ENCODE measurements around the gene IL10RB. TPM values are rescaled to one million over a fixed set of nuclear protein-coding genes. Genes with fewer than 3 reads are reported as not detected.
A peak's percentile ranks its signal among the peaks of the same experiment; 100 is the strongest.

Gene IL10RB
- total and polyA plus RNA-seq, 10 of the 15 experiments (the other 5 are each of a cell fraction or from before 2014, with no cell fraction given): 15.0 to 55.1 (median 34.9) TPM

DNA sequence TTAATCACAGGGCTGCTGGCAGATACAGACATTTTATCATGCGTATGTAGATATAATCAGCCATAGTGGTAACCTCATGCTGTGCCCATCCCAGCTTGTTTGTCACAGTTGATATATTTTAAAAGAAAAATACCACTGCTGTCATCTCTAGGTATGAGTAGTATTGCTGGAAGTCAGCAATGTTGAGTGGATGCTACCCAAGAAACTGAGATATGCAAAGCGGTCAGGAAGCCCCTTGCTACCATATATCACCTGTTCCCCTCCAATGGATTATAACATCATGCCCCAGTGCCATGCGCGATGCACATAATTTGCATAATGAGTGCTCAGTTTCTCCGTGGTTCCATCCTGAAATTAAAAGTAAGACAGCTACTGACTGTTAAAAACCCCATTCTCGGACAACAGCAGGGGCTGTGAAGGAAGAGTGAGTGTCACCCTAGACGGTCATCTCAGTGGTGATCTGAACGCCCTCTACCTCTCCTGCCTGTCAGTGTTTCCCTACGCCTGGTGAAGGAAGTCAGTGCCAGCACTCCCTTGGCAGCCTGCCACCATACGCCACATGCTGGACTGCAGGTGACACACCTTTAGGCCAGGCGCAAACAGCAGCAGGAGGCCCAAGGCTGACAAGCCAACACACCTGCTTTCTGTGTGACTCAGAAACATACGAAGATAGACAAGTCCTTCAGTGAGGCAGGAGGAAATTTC lies 2.7 kb downstream of the IL10RB start (continued):
- TF ChIP-seq, protein P1, sequence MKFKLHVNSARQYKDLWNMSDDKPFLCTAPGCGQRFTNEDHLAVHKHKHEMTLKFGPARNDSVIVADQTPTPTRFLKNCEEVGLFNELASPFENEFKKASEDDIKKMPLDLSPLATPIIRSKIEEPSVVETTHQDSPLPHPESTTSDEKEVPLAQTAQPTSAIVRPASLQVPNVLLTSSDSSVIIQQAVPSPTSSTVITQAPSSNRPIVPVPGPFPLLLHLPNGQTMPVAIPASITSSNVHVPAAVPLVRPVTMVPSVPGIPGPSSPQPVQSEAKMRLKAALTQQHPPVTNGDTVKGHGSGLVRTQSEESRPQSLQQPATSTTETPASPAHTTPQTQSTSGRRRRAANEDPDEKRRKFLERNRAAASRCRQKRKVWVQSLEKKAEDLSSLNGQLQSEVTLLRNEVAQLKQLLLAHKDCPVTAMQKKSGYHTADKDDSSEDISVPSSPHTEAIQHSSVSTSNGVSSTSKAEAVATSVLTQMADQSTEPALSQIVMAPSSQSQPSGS (IDR thresholded peaks at IDR 0.05; ENCODE audit: low read length): peak; percentile 84
- TF ChIP-seq MXI1 (IDR thresholded peaks at IDR 0.05; ENCODE audit: low read depth, low read length): no peak
- peak; percentile 80; the same call in 1 of the 2 replicates for TF ChIP-seq MTA3 (IDR thresholded peaks at IDR 0.05; ENCODE audit: borderline replicate concordance, low read length)
- TF ChIP-seq, protein P2, sequence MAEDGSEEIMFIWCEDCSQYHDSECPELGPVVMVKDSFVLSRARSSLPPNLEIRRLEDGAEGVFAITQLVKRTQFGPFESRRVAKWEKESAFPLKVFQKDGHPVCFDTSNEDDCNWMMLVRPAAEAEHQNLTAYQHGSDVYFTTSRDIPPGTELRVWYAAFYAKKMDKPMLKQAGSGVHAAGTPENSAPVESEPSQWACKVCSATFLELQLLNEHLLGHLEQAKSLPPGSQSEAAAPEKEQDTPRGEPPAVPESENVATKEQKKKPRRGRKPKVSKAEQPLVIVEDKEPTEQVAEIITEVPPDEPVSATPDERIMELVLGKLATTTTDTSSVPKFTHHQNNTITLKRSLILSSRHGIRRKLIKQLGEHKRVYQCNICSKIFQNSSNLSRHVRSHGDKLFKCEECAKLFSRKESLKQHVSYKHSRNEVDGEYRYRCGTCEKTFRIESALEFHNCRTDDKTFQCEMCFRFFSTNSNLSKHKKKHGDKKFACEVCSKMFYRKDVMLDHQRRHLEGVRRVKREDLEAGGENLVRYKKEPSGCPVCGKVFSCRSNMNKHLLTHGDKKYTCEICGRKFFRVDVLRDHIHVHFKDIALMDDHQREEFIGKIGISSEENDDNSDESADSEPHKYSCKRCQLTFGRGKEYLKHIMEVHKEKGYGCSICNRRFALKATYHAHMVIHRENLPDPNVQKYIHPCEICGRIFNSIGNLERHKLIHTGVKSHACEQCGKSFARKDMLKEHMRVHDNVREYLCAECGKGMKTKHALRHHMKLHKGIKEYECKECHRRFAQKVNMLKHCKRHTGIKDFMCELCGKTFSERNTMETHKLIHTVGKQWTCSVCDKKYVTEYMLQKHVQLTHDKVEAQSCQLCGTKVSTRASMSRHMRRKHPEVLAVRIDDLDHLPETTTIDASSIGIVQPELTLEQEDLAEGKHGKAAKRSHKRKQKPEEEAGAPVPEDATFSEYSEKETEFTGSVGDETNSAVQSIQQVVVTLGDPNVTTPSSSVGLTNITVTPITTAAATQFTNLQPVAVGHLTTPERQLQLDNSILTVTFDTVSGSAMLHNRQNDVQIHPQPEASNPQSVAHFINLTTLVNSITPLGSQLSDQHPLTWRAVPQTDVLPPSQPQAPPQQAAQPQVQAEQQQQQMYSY (CRISPR knock-in tag; IDR thresholded peaks at IDR 0.05): 0 out of 2 replicates have a peak, but pooled peaks have one; percentile 24
- TF ChIP-seq KAT2A (conservative IDR thresholded peaks at IDR 0.05; ENCODE audit: control insufficient read depth, low read depth, low read length): no peak
- TF ChIP-seq, protein P3, sequence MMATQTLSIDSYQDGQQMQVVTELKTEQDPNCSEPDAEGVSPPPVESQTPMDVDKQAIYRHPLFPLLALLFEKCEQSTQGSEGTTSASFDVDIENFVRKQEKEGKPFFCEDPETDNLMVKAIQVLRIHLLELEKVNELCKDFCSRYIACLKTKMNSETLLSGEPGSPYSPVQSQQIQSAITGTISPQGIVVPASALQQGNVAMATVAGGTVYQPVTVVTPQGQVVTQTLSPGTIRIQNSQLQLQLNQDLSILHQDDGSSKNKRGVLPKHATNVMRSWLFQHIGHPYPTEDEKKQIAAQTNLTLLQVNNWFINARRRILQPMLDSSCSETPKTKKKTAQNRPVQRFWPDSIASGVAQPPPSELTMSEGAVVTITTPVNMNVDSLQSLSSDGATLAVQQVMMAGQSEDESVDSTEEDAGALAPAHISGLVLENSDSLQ (IDR thresholded peaks at IDR 0.05): peak; percentile 50; the same call in 1 of the 2 replicates
- TF ChIP-seq IRF4 (IDR thresholded peaks at IDR 0.05; ENCODE audit: low read depth, low read length): peak; percentile 48; the same call in 1 of the 2 replicates
- TF ChIP-seq JUNB (IDR thresholded peaks at IDR 0.05): peak; percentile 93
- TF ChIP-seq, protein P4, sequence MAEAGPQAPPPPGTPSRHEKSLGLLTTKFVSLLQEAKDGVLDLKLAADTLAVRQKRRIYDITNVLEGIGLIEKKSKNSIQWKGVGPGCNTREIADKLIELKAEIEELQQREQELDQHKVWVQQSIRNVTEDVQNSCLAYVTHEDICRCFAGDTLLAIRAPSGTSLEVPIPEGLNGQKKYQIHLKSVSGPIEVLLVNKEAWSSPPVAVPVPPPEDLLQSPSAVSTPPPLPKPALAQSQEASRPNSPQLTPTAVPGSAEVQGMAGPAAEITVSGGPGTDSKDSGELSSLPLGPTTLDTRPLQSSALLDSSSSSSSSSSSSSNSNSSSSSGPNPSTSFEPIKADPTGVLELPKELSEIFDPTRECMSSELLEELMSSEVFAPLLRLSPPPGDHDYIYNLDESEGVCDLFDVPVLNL (IDR thresholded peaks at IDR 0.05; ENCODE audit: low read depth, low read length): no peak
- TF ChIP-seq IKZF1 (conservative IDR thresholded peaks at IDR 0.05): peak; percentile 47
- TF ChIP-seq HDGF (IDR thresholded peaks at IDR 0.05): no peak
- TF ChIP-seq GATAD2B (conservative IDR thresholded peaks at IDR 0.05; ENCODE audit: low read depth): peak; percentile 33; the same call in 1 of the 2 replicates
- no peak for TF ChIP-seq STAT1 (conservative IDR thresholded peaks at IDR 0.05)
- no peak for TF ChIP-seq ZNF217 (IDR thresholded peaks at IDR 0.05)
- no peak for TF ChIP-seq SP1 (IDR thresholded peaks at IDR 0.05; ENCODE audit: low read depth, low read length)
- TF ChIP-seq MYB (IDR thresholded peaks at IDR 0.05; ENCODE audit: borderline replicate concordance, low read depth, low read length): no peak
- TF ChIP-seq FOS (IDR thresholded peaks at IDR 0.05; ENCODE audit: borderline replicate concordance, extremely low read depth, insufficient read length): no peak
- TF ChIP-seq NFIC (IDR thresholded peaks at IDR 0.05; ENCODE audit: low read depth, low read length): peak; percentile 81
- TF ChIP-seq PML (IDR thresholded peaks at IDR 0.05; ENCODE audit: low read length): peak; percentile 80
- 0 out of 2 replicates have a peak, but pooled peaks have one; percentile 44 for TF ChIP-seq MTA2 (IDR thresholded peaks at IDR 0.05; ENCODE audit: low read depth)
